Measurements from ENCODE around the gene ADD2.

ADD2 gene

DNA sequence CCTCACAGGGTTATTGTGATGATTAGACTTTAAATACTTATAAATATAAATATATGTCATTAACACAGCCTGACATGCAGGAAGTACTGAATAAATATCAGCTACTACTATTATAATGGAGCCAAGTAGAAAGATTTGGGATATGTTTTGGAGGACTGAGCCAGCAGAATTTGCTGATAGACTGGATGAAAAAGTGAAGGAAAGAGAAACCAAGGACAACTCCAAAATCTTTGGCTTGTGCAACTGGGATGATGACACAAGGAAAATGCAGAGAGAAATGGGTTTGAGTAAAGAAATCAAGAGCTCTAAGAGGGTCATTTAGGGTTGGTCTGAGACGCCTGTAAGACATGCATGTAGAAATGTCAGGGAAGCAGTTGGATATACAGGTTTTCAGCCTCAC lies 15.6 kb downstream of the ADD2 start:
- TF ChIP-seq, protein P1, sequence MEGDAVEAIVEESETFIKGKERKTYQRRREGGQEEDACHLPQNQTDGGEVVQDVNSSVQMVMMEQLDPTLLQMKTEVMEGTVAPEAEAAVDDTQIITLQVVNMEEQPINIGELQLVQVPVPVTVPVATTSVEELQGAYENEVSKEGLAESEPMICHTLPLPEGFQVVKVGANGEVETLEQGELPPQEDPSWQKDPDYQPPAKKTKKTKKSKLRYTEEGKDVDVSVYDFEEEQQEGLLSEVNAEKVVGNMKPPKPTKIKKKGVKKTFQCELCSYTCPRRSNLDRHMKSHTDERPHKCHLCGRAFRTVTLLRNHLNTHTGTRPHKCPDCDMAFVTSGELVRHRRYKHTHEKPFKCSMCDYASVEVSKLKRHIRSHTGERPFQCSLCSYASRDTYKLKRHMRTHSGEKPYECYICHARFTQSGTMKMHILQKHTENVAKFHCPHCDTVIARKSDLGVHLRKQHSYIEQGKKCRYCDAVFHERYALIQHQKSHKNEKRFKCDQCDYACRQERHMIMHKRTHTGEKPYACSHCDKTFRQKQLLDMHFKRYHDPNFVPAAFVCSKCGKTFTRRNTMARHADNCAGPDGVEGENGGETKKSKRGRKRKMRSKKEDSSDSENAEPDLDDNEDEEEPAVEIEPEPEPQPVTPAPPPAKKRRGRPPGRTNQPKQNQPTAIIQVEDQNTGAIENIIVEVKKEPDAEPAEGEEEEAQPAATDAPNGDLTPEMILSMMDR (IDR thresholded peaks at IDR 0.05): no peak
- Histone ChIP-seq H3K27ac (no peak overlapping the region), H3K4me3 (no peak overlapping the region)
- no peak for DNase-seq (ENCODE audit: low spot score)

DNA sequence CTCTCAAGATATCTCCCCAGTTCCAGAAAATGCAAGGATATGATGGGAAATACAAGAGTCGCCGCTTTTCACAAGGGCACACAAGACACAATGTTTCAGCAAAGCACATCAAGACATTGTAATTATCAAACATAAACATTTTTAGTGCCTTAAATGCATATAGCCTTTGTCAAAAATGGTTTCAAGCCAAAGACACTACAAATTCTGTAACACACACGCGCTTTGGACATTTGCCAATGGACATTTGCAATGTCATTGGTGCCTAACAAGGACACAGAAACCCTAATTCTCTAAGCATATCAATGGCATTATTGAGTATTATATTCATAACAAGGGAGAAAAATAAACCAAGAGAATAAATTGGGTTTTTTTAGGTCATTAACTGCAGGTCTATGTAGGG lies 16.1 kb downstream of the ADD2 start:
- DNase-seq (ENCODE audit: low spot score): no peak
- Histone ChIP-seq H3K27ac (no peak overlapping the region), H3K4me3 (no peak overlapping the region)
- TF ChIP-seq, protein P1 (IDR thresholded peaks at IDR 0.05): no peak

DNA sequence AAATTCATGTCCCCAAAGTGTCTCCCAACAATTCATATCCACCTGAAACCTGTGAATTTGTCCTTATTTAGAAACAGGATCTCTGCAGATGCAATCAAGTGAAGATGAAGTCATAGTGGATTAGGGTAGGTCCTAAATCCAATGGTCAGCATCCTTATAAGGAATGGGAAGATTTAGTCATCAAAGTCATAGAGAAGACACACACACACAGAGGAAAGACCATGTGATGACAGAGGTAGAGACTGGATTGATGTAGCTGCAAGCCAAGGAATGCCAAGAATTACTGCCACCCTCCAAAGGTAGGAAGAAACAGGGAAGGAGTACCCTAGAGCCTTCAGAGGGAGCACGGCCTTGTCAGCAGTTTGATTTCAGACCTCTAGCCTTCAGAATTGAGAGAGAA lies 17.7 kb downstream of the ADD2 start:
- TF ChIP-seq, protein P1 (IDR thresholded peaks at IDR 0.05): no peak
- no peak for DNase-seq (ENCODE audit: low spot score)

DNA sequence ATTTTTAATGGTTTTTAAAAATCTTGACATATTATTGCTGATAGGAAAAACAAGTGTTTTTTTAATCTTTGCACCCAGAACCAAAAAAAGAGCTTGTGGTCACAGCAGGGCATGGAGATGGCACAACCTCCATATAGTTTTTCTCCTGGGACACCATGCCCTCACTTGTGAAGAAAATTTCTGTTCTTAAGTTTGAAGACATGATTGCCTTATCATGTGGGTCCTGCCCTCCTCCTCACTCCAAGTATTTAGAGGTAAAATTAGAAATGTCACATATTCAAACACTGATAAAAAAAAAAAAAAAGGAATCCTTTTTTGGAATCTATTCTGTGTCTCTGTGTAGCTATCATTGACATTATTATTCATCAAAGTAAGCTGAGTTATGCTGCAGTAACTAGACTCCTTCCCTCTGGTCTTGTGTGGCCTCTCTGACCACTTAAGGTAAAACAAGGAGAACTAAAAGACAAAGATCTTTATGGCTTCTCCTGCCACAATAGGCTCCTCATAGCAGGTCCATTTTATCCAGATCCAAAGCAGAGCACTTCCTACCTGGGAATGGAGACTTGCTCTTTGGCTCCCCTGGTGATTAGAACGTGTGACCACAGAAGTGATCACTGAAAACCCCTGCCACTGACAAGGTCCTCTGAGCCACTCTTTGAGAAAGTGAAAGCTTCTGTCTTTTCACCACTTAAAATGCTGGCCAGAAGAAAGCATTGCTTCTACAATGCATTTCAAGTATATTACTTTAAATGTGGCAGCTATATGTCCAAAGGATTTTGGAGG lies 19.8 kb downstream of the ADD2 start:
- no peak for DNase-seq (ENCODE audit: low spot score)
- TF ChIP-seq, protein P1 (IDR thresholded peaks at IDR 0.05): no peak
- H3K4me3 ChIP-seq: no peak overlapping the region
- H3K27ac ChIP-seq: no peak overlapping the region

More for the DNA sequence above, 17.7 kb downstream of the ADD2 start:
- Histone ChIP-seq H3K4me3 (no peak overlapping the region), H3K27ac (no peak overlapping the region)

DNA sequence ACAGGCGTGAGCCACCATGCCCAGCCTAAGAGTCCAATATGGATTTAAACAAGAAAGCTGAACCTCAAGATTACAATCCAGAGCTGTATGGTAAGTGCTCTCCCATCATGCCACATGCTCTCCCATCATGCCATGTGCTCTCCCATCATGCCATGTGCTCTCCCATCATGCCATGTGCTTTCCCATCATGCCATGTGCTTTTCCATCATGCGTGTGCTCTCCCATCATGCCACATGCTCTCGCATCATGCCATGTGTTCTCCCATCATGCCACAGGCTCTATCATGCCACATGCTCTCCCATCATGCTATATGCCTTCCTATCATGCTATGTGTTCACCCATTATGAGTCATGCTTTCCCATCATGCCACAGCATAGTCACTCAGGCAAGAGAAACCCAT lies 20.7 kb downstream of the ADD2 start:
- TF ChIP-seq, protein P1 (IDR thresholded peaks at IDR 0.05): no peak
- Histone ChIP-seq H3K27ac (no peak overlapping the region), H3K4me3 (no peak overlapping the region)
- DNase-seq (ENCODE audit: low spot score): no peak

DNA sequence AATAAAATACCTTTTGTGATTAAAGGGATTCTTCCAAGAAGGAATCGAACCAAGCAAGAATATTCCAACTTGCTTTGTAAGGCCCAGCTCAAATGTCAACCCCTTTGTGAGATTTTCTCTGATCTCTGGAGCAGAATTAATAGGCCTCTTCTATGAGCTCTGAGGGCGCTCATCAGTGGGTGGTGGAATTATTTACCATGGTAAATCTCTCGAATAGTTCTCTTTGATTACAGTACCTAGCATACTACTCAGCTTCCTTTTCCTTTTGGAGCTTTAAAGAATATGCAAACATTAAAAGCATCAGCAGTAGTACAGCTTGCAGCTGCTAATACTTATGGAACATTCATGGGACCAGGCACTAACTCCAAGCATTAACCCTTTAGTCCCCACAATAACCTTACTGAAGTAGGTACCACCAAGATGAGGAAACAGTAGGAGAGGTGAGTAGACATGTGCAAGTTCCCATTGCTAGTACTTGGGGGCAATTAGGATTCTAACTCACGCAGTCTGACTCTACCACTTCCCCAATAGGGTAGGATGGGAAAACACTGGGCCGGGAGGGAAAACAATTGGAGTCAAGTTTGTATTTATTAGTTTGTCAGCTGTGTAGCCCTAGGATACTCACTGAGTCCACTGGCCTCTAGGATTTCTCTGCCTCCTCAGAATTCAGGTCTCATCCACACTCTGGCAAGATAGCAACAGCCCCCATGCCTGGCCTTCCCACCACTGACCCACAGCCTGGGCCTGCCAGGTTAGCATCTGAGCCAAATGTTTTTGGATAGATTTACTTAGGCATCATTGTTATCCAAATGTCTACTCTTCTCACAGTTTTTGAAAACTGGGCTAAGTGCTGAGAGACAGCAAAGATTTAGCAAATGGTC lies 21.7 kb downstream of the ADD2 start:
- no peak overlapping the region for H3K4me3 ChIP-seq
- TF ChIP-seq, protein P1 (IDR thresholded peaks at IDR 0.05): no peak
- no peak for DNase-seq (ENCODE audit: low spot score)
- H3K27ac ChIP-seq: no peak overlapping the region

Data from coronary artery (tissue), 2 donors.